ENCODE measurements around the gene COL25A1.

DNA sequence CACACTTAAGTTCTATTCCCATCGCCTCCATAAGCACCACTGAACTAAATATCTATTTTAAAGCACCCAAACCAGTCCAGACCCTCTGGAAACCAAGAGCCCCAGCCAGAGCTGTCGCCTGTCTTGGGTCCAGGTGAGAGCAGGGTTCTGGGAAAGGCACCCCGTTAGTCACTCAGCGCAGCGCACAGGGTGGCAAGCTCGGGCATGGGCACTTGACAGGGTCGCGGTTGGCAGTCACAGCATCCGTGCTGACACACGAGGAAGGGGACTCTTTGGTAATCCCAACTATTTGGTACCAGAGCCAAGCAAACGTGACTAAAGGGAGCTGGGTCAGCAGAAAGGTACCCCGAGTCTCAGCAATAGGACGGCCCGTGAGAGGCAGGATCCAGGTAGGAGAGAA is 515.4 kb downstream of the COL25A1 start:
- TF ChIP-seq ZFP36 (IDR thresholded peaks at IDR 0.05; ENCODE audit: borderline replicate concordance, partially characterized antibody): no peak
- TF ChIP-seq ESRRA (IDR thresholded peaks at IDR 0.05; ENCODE audit: borderline replicate concordance, low read length): no peak
- TF ChIP-seq, protein P1, sequence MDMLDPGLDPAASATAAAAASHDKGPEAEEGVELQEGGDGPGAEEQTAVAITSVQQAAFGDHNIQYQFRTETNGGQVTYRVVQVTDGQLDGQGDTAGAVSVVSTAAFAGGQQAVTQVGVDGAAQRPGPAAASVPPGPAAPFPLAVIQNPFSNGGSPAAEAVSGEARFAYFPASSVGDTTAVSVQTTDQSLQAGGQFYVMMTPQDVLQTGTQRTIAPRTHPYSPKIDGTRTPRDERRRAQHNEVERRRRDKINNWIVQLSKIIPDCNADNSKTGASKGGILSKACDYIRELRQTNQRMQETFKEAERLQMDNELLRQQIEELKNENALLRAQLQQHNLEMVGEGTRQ (IDR thresholded peaks at IDR 0.05): no peak
- TF ChIP-seq BHLHE40 (IDR thresholded peaks at IDR 0.05; ENCODE audit: low read depth, low read length): no peak
- TF ChIP-seq POLR2A (IDR thresholded peaks at IDR 0.05; ENCODE audit: low read length): no peak
- no peak for TF ChIP-seq MAZ (IDR thresholded peaks at IDR 0.05; ENCODE audit: borderline replicate concordance, low read depth, low read length)
- no peak for TF ChIP-seq CHD2 (IDR thresholded peaks at IDR 0.05; ENCODE audit: low read length, partially characterized antibody)
- TF ChIP-seq, protein P2, sequence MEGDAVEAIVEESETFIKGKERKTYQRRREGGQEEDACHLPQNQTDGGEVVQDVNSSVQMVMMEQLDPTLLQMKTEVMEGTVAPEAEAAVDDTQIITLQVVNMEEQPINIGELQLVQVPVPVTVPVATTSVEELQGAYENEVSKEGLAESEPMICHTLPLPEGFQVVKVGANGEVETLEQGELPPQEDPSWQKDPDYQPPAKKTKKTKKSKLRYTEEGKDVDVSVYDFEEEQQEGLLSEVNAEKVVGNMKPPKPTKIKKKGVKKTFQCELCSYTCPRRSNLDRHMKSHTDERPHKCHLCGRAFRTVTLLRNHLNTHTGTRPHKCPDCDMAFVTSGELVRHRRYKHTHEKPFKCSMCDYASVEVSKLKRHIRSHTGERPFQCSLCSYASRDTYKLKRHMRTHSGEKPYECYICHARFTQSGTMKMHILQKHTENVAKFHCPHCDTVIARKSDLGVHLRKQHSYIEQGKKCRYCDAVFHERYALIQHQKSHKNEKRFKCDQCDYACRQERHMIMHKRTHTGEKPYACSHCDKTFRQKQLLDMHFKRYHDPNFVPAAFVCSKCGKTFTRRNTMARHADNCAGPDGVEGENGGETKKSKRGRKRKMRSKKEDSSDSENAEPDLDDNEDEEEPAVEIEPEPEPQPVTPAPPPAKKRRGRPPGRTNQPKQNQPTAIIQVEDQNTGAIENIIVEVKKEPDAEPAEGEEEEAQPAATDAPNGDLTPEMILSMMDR (IDR thresholded peaks at IDR 0.05): no peak
